PC-3 (cell line): ENCODE measurements around the gene IMPACT.

Experiments used
- EZH2 ChIP-seq: fragments of 300-600 bp; sonication (generic); IDR thresholded peaks from one replicate; pipeline ENCODE4 v1.6.1; 2017; ENCODE audit warnings: antibody characterized with exemption, mild to moderate bottlenecking, low read length; ENCODE audit not compliant: unreplicated experiment
- EZH2phosphoT487 ChIP-seq: fragments of 300-600 bp; sonication (generic); IDR thresholded peaks from 2 replicates; pipeline ENCODE4 v1.6.1; 2018; ENCODE audit warnings: mild to moderate bottlenecking, antibody characterized with exemption, low read length, borderline replicate concordance

- TF ChIP-seq EZH2 (no peak), EZH2phosphoT487 (no peak)
Measured at GRCh38 chr18:24381126-24381525, 45.3 kb upstream of the IMPACT start.
